Measurements from ENCODE around the gene NOP14. TPM values are rescaled to one million over a fixed set of nuclear protein-coding genes. Genes with fewer than 3 reads are reported as not detected.

NOP14 gene
- total and polyA plus RNA-seq, 11 donors: 11.4 to 26.0 (median 15.8) TPM

- H3K27me3 ChIP-seq: no peaks in the 10 kb centered on the region
- peak overlapping the region; percentile 76 to 100 (median 89) for H3K4me3 ChIP-seq
- H3K36me3 ChIP-seq: peaks cover 0 to 49% (median 40%) of the 10 kb centered on the region in 9 donors
- H3K9me3 ChIP-seq: no peaks in the 10 kb centered on the region
- H3K27ac ChIP-seq: peak overlapping the region; percentile 68 to 96 (median 88)
- peaks cover 2 to 63% (median 42%) of the 10 kb centered on the region in 12 donors for H3K4me1 ChIP-seq
- intact Hi-C loops (cut with DNase I): loop anchor here in 9 of 10 donors (2.0 to 10.0 kb wide), 8 partner anchors 29 to 176 kb away; partner anchors contain the start of genes ADD1 (in 4 of the 9), GRK4 (in 1 of the 9), NOP14 (in 1 of the 9) and TNIP2 (in 1 of the 9)
- 35 to 73% (median 41%) methylated on average over 3 to 31 of the region's 31 CpGs for WGBS, 4 donors
- DNase-seq (peak in 2 of 5 donors; percentile 25 to 71), ATAC-seq (no peak)
- TF ChIP-seq, protein P1, sequence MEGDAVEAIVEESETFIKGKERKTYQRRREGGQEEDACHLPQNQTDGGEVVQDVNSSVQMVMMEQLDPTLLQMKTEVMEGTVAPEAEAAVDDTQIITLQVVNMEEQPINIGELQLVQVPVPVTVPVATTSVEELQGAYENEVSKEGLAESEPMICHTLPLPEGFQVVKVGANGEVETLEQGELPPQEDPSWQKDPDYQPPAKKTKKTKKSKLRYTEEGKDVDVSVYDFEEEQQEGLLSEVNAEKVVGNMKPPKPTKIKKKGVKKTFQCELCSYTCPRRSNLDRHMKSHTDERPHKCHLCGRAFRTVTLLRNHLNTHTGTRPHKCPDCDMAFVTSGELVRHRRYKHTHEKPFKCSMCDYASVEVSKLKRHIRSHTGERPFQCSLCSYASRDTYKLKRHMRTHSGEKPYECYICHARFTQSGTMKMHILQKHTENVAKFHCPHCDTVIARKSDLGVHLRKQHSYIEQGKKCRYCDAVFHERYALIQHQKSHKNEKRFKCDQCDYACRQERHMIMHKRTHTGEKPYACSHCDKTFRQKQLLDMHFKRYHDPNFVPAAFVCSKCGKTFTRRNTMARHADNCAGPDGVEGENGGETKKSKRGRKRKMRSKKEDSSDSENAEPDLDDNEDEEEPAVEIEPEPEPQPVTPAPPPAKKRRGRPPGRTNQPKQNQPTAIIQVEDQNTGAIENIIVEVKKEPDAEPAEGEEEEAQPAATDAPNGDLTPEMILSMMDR (IDR thresholded peaks at IDR 0.05): no peak
- TF ChIP-seq POLR2A (IDR thresholded peaks at IDR 0.05): no peak
Observed at GRCh38 chr4:2933566-2934076, 29.6 kb downstream of the NOP14 start.

GRCh38 chr4:2932951-2933565 lies 30.1 kb downstream of the NOP14 start:
- H3K4me1 ChIP-seq: peaks cover 2 to 63% (median 42%) of the 10 kb centered on the region in 12 donors
- H3K4me3 ChIP-seq: peak overlapping the region in 9 of 12 donors; percentile 76 to 100 (median 90)
- ATAC-seq (no peak), DNase-seq (peak in 2 of 5 donors; percentile 12 to 61)
- no peaks in the 10 kb centered on the region for H3K9me3 ChIP-seq
- no peaks in the 10 kb centered on the region for H3K27me3 ChIP-seq
- TF ChIP-seq POLR2A (IDR thresholded peaks at IDR 0.05): no peak
- TF ChIP-seq, protein P1 (IDR thresholded peaks at IDR 0.05): no peak
- intact Hi-C loops (cut with DNase I): loop anchor here in 8 of 10 donors (5.0 to 10.0 kb wide), 6 partner anchors 88 to 176 kb away; partner anchors contain the start of genes ADD1 (in 4 of the 8) and TNIP2 (in 1 of the 8)
- WGBS, 4 donors: 73 to 82% (median 78%) methylated on average over 15 of the region's 15 CpGs
- H3K27ac ChIP-seq: peak overlapping the region in 11 of 12 donors; percentile 26 to 96 (median 88)
- H3K36me3 ChIP-seq: peaks cover 0 to 49% (median 40%) of the 10 kb centered on the region in 9 donors

DNA sequence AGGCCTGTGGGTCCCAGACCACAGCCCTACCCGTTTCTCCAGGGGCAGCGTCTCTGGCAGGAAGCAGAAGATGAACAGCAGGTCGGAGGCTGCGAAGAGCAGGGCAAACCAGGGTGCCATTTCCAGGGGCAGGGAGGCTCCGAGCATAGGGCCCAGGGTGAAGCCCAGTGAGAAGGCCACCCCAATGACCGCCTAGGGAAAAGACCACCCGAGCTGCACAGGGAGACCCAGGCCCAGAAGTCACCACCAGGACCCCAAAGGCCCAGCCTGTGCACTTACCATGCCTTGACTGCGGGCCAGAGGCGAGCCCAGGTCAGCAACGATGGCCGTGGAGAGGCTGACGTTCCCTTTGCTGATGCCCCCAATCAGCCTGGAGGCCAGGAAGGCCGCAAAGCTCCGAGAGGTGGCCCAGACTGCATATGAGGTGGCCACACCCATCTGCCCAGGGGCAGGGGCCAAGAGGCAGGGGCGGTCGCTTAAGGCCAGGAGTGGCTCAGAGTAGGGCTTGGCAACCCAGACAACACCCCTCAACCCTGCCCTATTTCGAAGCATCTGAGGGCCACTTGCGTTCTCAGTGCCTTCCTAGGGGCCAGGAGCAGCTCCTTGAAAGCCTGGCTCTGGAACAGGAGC lies 30.8 kb downstream of the NOP14 start:
- intact Hi-C loops (cut with DNase I): loop anchor here in 8 of 10 donors (5.0 to 10.0 kb wide), 6 partner anchors 88 to 175 kb away; partner anchors contain the start of genes ADD1 (in 4 of the 8) and TNIP2 (in 1 of the 8)
- Histone ChIP-seq H3K4me1 (peaks cover 2 to 61% (median 42%) of the 10 kb centered on the region in 12 donors), H3K4me3 (peak overlapping the region in 1 of 12 donors; percentile 34), H3K27ac (peak overlapping the region in 11 of 12 donors; percentile 52 to 91 (median 69)), H3K27me3 (no peaks in the 10 kb centered on the region), H3K36me3 (peaks cover 0 to 49% (median 40%) of the 10 kb centered on the region in 9 donors), H3K9me3 (no peaks in the 10 kb centered on the region)
- ATAC-seq (no peak), DNase-seq (peak in 1 of 5 donors; percentile 58)
- TF ChIP-seq POLR2A (IDR thresholded peaks at IDR 0.05): no peak
- TF ChIP-seq, protein P1 (IDR thresholded peaks at IDR 0.05): no peak
- whole genome bisulfite sequencing, 4 donors: 79 to 89% (median 83%) methylated on average over 15 to 18 of the region's 18 CpGs

Data from heart left ventricle (tissue), 16 donors.